NCI-H510A treated with DMSO at 0.1 percent for 48 hours (cell line): ENCODE data around the gene ATP6V1E1.
"Not testable (repeated sequence)": the region's sequence is repeated elsewhere in the genome, so short reads cannot be mapped to it uniquely, and the experiment has no call there.

Experiments
- DNase-seq: peaks from one replicate; lab custom pipeline; 2025; lab: John Stamatoyannopoulos, UW

ATP6V1E1 gene

DNA sequence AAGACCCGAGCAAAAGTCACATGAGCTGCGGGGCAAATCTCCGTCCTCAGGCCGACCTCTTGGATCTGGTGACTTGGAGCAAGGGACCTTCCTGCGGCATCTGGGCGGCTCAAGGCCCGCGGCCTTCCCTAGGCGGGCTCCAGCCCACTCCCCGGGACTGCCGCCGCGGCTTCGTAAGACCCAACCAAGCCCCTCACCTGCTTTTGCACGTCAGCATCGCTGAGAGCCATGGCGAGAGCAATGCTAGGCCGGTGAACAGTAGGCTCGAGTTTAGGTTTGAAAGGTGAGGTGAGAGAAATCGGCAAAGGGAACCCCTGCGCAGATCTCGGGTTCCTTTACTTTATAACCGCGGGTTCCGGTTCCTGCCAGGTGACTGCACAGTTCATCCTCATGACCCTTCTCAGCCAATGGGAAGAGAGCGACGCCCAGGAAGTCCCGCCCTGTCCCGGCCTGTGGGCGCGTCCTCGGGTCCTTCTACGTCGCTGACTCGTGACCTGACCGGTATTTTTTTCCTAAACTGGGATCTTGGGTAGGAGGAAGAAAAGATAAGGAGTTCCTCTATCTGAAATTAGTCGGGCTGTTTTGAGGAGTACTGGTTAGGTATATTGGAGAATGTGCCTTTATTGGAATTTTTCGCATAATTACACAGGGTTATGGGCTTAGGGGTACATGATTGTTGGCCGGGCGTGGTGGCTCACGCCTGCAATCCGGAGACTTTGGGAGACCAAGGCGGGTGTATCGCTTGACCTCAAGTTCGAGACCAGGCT lies at the start of gene ATP6V1E1:
Gene ATP6V1E1, minus strand, starts transcription at position 344 of the 767 bp plus-strand sequence. Its CDS starts 114 bp downstream, at position 230.
- DNase-seq: peak; percentile 84

DNA sequence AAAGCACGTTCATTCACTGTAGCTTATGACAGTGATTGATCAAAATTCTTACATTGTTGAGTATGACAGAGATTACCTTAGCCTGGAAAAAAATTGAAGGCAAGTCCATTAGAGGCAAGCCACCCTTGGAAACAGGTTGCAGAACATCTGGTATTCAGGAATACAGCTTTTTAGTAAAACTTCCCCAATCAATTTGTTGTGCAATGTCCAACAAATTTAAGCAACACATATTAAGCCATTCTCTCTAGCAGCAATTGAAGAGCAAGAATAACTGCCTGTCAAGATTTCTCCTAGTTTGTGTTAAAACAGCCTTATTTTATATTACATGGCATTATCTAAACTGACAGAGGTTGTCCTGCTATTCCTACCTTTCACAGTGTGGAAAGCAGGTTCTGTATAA lies 47.0 kb upstream of the ATP6V1E1 start:
- DNase-seq: no peak

DNA sequence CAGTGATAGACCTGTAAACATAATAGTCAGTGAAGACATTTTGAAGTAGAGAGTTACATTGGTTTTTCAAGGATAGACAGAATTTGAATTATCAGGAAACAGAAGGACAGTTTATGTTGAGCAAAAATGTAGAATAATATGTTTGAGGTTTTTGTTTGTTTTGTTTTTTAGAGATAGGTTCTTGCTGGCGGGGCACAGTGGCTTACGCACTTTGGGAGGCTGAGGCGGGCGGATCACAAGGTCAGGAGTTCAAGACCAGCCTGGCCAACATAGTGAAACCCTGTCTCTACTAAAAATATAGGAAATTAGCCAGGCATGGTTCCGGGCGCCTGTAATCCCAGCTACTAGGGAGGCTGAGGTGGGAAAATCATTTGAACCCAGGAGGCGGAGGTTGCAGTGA lies 45.6 kb upstream of the ATP6V1E1 start:
- no peak for DNase-seq

DNA sequence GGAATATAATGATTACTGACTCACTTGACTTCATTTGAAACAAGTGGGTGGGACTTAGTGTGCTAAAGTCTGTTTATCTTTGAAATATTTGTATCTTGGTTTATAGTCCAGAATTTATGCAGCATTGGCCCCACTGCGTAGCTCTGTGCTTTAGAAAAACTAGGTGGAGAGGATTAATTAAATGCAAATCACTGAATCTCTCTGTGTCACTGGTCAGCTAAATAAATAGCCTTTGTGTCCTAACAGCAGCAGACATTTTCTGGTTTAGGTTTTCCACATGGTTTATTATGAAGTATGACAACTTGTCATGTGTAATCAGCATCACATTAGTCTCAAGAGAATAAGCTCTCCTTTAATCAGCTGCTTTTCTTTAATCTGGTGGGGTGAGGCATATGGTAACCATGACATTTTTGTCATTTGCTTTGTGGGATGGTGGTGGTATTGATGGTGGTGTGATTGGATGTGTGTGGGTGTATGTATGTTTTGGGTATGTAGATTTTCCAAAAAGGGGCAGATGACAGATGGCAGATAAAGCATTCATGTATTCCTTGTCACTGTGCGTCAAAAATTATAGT lies 44.0 kb upstream of the ATP6V1E1 start:
- no peak for DNase-seq

DNA sequence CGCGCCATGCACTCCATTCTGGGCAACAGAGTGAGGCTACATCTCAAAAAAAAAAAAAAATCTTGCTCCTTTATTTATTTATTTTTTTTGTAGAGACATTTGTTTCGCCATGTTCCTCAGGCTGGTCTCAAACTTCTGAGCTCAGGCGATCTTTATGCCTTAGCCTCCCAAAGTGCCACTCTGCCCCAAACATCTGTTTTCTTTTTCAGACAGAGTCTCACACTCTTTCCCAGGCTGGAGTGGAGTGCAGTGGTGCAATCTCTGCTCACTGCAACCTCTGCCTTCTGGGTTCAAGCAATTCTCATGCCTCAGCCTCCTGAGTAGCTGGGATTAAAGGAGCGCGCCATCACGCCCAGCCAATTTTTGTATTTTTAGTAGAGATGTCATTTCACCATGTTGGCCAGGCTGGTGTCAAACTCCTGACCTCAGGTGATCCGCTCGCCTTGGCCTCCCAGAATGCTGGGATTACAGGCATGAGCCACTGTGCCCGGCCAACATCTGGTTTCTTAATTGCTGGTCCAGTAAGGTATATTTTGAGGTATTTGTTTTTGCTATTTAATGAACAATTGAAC lies 43.1 kb upstream of the ATP6V1E1 start:
- DNase-seq: not testable (repeated sequence)

DNA sequence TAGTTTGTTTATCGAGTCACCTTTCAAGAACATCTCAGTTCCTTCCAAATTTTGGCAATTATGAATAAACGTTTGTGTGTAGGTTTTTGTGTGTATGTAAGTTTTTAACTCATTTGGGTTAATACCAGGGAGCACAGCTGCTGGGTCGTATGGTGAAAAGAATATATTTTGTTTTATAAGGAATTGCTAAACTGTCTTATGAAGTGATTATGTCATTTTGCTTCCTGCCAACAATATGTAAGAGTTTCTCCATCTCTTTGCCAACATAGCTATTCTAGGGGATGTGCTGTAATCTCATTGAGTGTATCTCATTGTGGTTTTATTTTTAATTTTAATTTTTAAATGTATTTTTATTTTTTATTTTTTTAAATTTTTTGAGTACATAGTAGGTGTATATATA lies 37.3 kb upstream of the ATP6V1E1 start:
- no peak for DNase-seq

DNA sequence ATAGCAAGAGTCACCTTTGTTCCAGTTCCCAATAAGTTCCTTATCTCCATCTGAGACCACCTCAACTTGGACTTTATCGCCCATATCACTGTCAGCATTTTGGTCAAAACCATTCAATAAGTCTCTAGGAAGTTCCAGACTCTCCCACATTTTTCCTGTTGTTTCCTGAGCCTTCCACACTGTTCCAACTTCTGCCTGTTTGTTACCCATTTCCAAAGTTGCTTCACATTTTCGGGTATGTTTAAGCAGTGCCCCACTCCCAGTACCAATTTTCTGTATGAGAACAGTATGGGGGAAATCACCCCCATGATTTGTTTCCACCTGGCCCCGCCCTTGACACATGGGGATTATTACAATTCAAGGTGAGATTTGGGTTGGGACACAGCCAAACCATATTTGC lies 36.7 kb upstream of the ATP6V1E1 start:
- no peak for DNase-seq

DNA sequence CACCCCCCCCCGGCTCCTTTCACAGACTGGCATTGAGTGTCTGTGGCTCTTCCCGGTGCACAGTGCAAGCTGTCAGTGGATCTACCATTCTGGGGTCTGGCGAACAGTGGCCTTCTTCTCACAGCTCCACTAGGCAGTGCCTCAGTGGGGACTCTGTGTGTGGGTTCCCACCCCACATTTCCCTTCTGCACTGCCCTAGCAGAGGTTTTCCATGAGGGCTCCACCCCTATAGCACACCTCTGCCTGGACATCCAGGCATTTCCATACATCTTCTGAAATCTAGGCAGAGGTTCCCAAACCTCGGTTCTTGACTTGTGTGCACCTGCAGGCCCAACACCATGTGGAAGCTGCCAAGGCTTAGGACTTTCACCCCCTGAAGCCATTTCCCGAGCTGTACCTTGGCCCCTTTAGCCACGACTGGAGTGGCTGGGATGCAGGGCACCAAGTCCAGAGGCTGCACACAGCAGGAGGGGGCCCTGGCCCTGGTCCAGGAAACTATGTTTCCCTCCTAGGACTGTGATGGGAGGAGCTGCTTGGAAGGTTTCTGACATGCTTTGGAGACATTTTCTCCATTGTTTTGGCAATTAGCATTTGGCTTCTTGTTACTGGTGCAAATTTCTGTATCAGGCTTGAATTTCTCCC lies 36.0 kb upstream of the ATP6V1E1 start:
- DNase-seq: no peak

DNA sequence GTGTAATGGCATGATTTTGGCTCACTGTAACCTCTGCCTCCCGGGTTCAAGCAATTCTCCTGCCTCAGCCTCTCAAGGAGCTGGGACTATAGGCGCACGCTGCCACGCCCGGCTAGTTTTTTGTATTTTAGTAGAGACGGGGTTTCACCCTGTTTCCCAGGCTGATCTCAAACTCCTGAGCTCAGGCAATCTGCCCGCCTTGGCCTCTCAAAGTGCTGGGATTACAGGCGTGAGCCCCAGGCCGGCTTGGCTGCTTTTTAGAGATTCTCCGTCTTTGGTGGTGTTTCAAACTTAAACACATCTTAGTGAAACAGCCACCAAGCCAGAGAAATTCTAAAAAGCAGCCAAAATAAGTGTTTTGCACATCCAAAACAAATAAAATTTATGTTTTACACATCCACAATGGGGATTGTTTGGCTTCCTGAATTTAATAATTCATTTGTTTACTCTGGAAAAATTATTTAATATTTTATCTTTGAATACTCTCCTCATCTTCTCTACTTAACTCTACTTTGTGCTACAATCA lies 28.4 kb upstream of the ATP6V1E1 start:
- no peak for DNase-seq

DNA sequence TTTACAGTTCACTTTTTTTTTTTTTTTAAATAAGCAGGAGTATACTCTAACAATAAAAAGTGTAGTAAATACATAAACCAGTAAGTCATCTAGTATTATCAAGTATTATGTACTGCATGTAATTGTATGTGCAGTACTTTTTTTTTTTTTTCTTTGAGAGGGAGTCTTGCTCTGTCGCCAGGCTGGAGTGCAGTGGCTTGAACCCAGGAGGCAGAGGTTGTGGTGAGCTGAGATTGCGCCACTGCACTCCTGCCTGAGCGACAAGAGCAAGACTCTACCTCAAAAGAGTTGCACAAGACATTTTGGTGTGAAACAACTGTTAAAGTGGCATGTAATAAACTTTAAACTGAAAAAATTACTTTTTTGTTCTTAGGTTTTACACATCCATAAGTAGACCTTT lies 26.7 kb upstream of the ATP6V1E1 start:
- DNase-seq: no peak

DNA sequence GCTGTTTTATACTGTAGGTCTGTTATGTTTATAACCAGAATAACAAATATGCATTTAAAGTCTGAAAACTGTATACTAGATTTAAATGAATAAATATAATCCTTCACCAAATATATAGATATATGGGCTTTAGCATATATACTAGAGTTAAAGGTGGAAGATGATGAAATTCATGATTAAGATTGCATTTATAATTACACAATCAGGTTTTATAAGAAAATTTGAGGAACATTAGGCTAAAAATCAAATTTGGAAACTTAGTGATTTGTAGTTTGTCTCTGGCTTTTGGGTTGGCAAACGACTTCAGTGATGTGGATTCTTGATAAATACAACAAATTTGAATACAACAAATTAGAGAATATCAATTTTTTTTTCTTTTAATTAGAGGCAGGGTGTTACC lies 20.0 kb upstream of the ATP6V1E1 start:
- DNase-seq: no peak

DNA sequence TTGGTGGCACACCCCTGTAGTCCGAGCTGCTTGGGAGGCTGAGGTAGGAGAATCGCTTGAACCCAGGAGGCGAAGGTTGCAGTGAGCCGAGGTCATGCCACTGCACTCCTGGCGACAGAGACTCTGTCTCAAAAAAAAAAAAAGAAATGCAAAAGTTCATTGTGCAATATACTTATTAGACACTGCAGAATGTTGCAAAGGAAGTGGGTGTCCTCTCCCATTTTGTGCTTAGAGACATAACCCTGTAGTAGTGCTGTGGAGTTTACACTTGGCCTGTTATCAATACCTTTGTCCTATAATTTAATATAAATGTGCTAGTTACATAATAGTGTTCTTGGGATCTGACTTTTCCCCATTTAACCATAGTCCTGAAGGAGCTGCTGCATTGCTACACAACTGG lies 19.4 kb upstream of the ATP6V1E1 start:
- no peak for DNase-seq

DNA sequence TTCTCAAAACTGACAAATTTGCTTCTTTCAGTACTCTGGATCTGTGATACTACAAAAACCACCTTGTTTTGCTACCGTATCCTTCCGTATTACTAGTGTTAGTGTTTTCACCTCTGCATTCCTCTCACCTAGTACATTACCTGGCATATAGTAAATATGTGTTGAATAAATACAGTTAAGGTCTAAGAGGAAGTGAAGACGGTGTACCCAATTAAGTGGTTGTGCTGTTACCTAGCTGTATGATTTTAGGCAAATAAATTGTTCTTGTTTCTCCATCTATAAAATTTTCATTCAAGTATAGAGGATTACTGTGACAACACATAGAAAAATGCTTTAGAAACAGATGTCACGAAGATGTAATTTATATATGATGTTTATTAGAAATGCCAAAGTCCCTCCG lies 18.9 kb upstream of the ATP6V1E1 start:
- DNase-seq: no peak

DNA sequence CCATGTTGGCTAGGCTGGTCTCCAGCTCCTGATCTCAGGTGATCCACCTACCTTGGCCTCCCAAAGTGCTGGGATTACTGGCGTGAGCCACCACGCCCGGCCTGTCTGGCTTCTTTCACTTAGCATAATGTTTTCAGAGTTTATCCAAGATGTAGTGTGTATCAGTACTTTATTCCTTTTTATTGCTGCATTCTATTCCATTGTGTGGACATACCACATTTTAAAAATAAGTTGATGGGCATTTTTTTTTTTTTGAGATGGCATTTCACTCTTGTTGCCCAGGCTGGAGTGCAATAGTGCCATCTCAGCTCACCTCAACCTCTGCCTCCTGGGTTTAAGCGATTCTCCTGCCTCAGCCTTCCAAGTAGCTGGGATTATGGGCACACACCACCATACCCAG lies 13.8 kb upstream of the ATP6V1E1 start:
- DNase-seq: not testable (repeated sequence)

DNA sequence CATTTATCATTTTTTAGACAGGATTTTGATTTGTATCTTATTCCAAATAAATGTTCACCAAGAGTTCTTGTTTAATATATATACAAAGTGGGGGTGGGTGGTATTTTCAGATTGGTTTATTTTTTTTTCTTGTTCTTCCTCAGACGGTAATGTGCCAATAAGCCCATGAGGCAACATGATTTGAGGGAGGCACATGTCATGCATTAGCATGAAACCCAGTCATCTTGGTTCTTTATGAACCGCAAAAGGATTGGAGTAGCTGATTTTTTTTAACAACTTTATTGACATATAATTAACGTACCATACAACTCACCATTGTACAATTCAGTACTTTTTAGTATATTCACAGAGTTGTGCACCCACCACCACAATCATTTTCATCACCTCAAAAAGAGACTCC lies 12.7 kb upstream of the ATP6V1E1 start:
- no peak for DNase-seq

DNA sequence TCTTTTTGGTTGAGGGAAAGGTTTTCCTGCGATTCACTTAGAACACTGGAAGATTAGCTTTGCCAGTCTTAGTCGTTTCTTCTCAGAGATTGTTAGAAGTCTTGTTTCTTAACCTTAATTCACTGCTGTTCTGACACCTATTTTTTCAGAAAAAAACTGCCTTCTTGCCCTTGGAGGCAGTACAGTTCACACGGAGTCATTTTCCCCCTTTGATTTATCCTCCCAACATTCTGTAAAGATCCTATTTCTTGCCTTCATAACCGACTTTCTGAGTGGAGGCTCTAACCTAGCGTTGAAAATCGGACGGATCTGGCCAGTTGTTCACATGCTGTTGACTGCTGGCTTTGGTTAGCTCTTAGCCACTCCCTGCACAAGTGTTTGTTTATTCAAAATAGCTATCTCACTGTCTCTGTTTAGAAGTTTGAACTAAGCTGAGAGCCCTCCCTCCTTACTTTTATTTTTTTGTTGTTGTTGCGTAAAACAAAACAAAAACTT lies 10.7 kb upstream of the ATP6V1E1 start:
- DNase-seq: peak; percentile 18

DNA sequence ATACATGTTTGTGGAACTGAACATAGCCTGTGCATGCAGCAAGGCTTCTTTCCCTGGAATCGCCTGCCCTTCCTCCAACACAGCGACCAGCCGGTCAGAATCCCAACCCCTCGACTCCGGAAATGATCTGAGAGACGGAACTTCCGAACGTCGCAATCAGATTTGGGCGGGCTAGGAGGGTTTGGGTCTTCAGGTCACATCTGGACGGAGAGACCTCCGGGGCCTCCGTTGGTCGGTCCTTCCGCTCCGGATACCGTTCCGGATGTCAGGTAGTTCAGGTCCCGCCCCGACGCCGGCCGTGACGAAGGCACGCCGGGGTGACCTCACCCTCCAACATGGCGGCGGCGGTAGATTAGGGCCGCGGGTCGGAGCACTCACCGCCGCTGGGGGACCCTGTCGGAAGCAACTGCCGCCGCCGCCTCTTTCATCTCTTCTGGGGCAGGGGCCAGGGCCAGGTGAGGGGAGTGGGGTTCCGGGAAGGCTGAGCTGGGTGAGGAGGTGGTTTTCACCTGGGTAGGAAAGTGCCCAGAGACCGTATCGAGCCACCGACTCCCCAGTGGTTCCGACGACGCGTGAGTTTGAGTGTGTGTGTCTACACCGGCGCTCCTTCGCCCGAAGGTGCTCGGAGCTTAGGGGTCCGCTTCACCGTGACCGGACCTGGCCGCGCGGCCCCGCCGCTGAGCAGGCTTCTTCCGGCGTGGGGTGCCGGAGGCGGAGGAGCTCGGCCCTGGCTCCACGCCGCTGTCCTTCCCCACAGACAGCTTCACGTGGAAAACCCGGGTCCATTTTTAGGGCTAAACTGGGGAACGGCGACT lies 10.1 kb upstream of the ATP6V1E1 start, which contains the start of gene BCL2L13:
Gene BCL2L13, plus strand, starts transcription at position 326 of the 815 bp plus-strand sequence. CDS start 16,955 bp downstream, outside the sequence.
- DNase-seq: peak; percentile 75

DNA sequence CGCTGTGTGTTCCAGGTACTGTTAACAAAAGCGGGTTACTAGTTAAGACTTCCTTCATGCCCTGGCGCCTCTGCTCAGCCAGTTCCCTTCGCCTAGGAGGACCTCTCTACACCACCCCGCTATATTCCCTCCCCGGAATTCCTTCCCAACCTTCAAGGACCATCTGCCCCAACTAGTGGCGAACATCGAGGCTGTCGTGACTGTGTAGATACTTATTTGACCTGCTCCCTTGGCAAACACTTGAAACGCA lies 9.6 kb upstream of the ATP6V1E1 start:
- DNase-seq: peak; percentile 75

DNA sequence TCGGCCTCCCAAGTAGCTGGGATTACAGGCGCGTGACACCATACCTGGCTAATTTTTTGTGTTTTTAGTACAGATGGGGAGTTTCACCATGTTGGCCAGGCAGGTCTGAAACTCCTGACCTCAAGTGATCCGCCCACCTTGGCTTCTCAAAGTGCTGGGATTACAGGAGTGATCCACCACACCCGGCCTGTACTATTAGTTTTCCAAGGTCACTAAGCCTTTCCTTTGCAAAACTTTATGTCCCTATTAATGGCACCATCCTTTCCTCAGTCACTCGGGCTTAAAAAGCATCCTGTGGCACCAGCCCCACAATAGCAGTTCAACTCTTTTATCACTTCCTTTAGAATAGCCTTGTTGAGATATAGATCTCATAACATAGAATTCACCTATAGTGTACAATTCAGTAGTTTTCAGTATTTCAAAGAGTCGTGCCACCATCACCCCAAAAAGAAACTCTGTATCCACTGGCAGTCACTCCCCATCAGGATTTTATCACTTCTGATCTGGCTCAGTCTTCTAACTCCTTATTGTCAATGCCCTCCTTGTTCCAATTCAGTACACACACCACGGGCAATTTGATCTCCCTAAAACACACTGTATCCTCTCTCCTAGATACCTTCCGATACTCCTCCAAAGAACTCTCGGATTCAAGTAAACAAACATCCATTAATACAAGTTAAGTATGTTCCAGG lies 9.1 kb upstream of the ATP6V1E1 start:
- DNase-seq: peak; percentile 39

DNA sequence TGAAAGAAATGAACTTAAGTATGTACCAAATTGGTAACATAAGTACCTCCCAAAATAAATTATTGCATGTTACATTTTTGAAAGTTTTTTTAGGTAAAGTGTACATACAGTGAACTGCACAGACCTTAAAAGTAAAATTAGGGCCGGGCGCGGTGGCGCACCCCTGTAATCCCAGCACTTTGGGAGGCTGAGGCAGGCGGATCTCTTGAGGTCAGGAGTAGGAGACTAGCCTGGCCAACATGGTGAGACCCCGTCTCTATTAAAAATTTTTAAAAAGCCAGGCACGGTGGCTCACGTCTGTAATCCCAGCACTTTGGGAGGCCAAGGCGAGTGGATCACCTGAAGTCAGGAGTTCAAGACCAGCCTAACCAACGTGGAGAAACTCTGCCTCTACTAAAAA lies 8.3 kb upstream of the ATP6V1E1 start:
- DNase-seq: not testable (repeated sequence)

DNA sequence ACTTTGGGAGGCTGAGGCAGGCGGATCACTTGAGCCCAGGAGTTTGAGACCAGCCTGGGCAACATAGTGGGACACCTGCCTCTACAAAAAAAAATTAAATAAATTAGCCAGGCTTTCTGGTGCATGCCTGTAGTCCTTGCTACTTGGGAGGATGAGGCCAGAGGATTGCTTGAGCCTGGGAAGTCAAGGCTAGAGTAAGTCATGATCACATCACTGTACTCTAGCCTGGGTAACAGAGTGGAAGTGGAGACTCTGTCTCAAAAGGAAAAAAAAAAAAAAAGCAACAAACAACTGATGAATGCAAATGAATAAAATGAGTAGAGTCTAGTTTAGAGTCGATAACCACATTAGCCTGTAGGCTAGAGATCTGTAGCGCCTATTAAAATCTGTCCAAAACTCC lies 6.1 kb upstream of the ATP6V1E1 start:
- no peak for DNase-seq
